Activated CD8-positive, alpha-beta memory T cell treated with anti-CD3 and anti-CD28 coated beads, Interleukin-2, amount 50 U/mL, for 4 hours (primary cell): ENCODE results near the gene RAB6D.
"Not testable (repeated sequence)": the region's sequence is repeated elsewhere in the genome, so short reads cannot be mapped to it uniquely, and the experiment has no call there.

ENCODE experiments used
- DNase-seq: peaks from one replicate; pipeline ENCODE4 v3.0.0-alpha.2; 2020

Gene RAB6D

DNA sequence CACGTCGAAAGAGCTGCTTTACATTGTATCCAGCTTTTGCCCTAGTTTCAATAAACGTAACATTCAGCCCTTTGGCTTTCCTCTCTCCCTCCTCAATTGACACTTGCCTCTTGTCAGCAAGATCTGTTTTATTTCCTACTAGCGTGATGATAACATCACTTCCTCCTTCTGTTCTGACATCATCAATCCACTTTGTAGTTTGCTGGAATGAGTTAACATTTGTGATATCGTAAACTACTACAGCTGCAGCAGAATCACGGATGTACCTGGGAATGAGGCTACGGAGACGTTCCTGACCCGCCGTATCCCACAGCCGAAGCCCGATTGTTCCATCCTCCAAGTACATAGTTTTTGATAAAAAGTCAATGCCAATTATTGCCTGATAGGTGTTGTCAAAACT is 755 bp downstream of the RAB6D start:
- DNase-seq, result not testable (repeated sequence)

DNA sequence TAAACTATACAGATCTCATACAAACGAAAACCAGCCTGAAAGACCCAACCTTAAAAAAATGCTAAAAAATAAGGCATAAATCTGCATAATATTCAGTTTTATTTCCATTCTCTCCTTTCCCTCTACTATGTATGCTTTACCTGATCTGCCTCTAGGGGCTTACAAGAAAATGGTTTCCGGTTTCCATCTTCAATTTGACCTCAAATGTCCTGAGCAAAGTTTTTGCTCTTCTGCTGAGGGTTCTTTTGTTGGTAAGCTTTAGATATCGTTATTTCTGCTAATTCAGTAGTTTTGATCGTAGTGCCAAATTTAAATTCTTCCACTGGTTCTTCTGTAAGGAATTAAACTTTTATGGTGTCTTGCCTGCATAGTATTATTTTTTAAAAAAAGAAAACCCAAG is 2.2 kb downstream of the RAB6D start:
- not testable (repeated sequence) for DNase-seq

DNA sequence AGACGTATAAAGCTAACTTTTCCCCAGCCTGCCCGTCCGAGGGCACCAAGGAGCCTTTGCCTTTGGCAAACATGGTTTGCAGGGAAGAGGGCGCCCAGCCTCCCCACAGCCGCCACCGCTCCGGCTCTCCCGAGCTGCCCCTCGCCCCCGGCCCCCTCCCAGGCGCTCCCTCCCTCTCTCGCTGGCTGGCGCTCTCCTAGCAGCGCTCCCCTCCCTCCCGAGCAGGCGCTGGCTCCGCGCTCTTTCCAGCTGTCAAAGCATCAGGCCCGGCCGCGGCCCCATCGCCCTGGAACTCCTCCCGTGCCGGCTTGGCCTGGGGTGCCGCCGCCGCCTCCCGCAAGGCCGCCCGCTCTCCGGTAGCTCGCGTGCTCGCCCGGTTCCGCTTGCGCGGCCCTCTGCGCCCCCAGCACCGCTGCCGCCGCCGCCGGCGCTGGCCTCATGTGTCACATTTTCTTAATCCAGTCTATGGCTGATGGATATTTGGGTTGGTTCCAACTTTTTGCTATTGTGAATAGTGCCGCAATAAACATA is 10.7 kb downstream of the RAB6D start:
- not testable (repeated sequence) for DNase-seq

DNA sequence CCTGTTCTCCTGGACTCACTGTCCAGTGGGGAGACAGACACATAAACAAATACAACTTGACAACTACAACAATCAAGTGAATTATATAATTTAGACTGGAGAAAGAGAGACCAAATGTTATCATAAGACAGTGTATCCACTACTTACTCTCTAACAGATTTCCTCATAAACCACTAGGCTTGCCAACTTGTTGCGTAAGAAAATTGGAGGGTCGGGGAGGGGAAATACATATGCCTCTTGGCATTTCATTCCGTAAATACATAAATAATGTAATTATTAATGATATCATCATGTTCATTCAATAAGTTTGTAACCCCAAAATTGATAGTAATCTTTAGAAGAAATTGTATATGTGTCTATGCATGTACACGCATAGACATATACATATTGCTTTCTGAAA is 14.9 kb downstream of the RAB6D start:
- no peak for DNase-seq

DNA sequence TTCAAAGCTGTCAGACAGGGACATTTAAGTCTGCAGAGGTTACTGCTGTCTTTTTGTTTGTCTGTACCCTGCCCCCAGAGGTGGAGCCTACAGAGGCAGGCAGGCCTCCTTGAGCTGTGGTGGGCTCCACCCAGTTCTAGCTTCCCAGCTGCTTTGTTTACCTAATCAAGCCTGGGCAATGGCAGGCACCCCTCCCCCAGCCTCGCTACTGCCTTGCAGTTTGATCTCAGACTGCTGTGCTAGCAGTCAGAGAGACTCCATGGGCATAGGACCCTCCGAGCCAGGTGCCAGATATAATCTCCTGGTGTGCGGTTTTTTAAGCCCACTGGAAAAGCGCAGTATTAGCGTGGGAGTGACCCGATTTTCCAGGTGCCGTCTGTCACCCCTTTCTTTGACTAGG is 16.9 kb downstream of the RAB6D start:
- DNase-seq, result not testable (repeated sequence)

DNA sequence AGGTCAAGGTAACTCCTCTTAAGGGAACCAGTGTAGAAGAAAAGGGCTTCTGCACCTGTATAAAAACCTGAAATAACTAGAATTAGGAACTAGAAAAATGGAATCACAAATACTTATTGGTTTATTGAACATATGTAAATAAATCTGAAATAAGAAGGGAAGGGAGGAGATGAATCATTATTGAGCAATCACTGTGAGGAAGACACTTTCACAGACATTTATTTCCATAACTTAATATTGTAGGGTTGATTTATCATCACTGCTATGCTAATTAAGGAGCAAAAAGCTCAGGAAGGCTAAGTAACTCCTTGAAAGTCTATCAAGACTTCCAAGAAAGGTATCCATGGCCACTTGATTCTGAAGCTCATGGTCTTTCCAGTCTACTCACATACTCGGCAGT is 24.7 kb downstream of the RAB6D start:
- not testable (repeated sequence) for DNase-seq

DNA sequence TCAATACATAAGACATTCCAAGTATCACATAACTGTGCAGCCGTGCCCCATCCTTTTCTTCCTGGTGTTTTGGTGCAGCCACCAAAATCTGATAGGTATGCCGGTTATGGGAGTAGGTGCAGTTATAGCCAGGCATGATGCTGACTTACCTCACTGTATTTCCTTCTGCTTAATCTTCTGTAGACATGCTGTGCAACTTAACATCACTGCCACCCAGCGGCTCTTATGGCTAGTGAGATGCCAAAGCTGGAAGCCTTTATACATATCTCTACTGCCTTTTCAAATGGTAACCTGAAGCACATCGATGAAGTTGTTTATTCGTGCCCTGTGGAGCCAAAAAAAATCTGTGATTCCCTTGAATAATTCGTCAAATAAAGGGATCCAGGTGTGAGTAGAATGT is 28.6 kb downstream of the RAB6D start:
- DNase-seq, result not testable (repeated sequence)

DNA sequence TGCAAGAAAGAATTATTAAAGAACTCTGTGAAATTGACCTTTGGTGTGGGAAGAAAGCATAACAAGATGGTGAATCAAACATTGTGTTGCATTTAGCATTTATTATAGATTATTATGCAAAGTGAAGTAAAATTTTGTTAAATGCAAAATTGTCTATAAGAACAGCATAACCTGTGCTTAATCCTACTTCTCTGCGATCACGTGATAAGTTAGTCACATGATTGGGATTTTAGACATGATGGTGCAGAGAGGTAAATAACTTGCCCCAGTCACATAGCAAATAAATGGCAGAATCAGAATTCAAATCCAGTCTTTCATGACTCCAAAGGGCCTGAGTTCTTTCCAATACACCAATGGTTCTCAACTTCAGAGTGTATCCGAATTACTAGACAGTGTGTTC is 31.3 kb downstream of the RAB6D start:
- not testable (repeated sequence) for DNase-seq

DNA sequence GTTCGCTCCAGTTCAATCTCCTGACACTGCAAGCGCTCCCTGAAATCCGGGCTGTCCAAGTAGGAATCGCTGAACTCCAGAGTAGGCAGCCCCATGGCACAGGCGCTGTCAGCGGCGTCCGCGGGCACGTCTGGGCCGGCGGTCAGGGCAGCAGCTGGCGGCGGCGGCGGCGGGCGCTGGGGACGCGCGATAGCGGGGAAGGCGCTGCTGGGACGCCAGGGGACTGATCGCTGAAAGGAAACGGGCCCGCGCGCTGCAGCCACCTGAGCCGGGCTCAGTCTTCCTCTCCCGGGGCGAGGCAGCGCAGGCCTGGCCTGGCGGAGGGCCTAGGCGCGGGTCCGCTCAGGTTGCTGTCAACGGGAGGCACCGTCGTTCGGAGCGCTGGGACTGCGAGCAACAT is 33.0 kb downstream of the RAB6D start:
- DNase-seq, result not testable (repeated sequence)

DNA sequence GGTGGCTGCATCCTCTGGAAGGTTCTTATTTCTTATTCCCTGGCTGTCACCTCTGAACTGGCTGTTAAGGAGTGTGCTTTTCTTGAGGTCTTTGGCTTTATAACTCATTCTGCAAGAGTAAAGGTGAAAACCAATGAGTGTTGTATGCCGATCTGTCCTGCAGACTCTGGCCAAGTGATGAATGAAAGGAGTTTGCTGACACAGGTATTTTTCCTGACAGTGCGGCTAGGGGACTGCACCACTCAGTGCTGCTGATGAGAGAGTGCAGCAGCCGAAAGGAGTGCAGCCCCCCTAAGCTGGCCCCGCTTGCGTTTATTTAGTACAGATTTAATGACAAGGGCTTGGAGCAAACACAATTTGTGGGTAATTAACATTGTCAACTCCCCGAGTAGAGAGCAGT is 41.8 kb downstream of the RAB6D start:
- DNase-seq, result no peak

DNA sequence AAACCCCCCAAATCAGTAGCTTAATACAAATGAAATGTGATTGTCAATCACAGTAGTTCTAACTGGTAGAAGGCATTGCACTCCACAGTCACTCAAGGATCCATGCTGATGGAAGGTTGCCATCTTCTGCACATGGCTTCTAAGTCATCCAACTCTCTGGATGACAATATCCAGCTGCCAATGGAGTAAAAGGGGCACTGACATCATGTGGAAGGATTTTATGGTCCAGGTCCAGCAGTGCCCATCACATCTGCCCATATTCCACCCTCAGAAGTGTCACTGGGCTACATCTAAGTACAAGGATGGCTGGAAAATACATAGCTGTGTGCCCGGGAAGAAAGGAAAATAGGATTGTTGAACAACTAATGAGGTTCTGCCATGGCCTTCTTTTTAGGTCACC is 42.6 kb downstream of the RAB6D start:
- not testable (repeated sequence) for DNase-seq

DNA sequence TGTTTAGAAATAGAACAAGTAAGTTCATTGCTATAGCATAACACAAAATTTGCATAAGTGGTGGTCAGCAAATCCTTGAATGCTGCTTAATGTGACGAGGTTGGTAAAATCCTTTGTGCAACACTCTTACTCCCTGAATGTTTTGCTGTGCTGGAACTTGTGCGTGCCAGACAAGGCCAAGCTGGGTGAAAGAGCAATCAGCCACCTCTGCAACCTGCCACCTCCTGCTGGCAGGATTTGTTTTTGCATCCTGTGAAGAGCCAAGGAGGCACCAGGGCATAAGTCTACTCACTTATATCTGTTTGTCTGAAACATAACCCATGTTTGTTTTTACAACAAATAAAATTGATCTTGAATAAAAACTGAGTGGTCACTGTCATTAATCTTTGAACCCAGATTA is 53.0 kb downstream of the RAB6D start:
- DNase-seq, result not testable (repeated sequence)
